Right forelimb (tissue), 1 donor: ENCODE measurements around the gene ESPNL.
"Not testable (repeated sequence)": the region's sequence is repeated elsewhere in the genome, so short reads cannot be mapped to it uniquely, and the experiment has no call there.

Source experiments
- DNase-seq: peaks from one replicate; pipeline ENCODE4 v3.0.0-alpha.2; 2018

Gene ESPNL

GRCh38 chr2:238159661-238160205 is 59.6 kb downstream of the ESPNL start:
- no peak for DNase-seq

- DNase-seq, result no peak
These were observed 60.3 kb downstream of the ESPNL start for GRCh38 chr2:238160206-238161129.

GRCh38 chr2:238161291-238162051 is 61.3 kb downstream of the ESPNL start:
- DNase-seq, result no peak

GRCh38 chr2:238162251-238162845 is 62.2 kb downstream of the ESPNL start:
- DNase-seq, result no peak

- no peak for DNase-seq
These were observed 62.8 kb downstream of the ESPNL start for GRCh38 chr2:238162846-238163441.

- no peak for DNase-seq
These were observed 63.5 kb downstream of the ESPNL start for GRCh38 chr2:238163481-238164198.

- DNase-seq, result no peak
These were observed 64.8 kb downstream of the ESPNL start for GRCh38 chr2:238164906-238165287.

GRCh38 chr2:238165288-238165921 is 65.3 kb downstream of the ESPNL start:
- DNase-seq, result peak; percentile 43

GRCh38 chr2:238166391-238167343 is 66.5 kb downstream of the ESPNL start:
- DNase-seq, result peak; percentile 30

- no peak for DNase-seq
These were observed 67.2 kb downstream of the ESPNL start for GRCh38 chr2:238167344-238167715.

- DNase-seq, result peak; percentile 15
These were observed 67.6 kb downstream of the ESPNL start for GRCh38 chr2:238167761-238168160.

GRCh38 chr2:238168196-238169047 is 68.3 kb downstream of the ESPNL start:
- peak; percentile 35 for DNase-seq

GRCh38 chr2:238169048-238169707 is 69.0 kb downstream of the ESPNL start:
- peak; percentile 37 for DNase-seq

- no peak for DNase-seq
These were observed 69.6 kb downstream of the ESPNL start for GRCh38 chr2:238169708-238170251.

GRCh38 chr2:238170386-238171071 is 70.4 kb downstream of the ESPNL start:
- no peak for DNase-seq

- not testable (repeated sequence) for DNase-seq
These were observed 70.9 kb downstream of the ESPNL start for GRCh38 chr2:238171072-238171431.

- DNase-seq, result no peak
These were observed 71.5 kb downstream of the ESPNL start for GRCh38 chr2:238171575-238172187.

- no peak for DNase-seq
These were observed 72.3 kb downstream of the ESPNL start for GRCh38 chr2:238172439-238172838.
